Caco-2 (cell line): Measurements from ENCODE around the gene NFRKB. TPM values are rescaled to one million over a fixed set of nuclear protein-coding genes. Genes with fewer than 3 reads are reported as not detected.

Experiments used
- BruUV-seq: library from RNA; stranded (reverse); fragments of 400-500 nt; replicated peaks from 2 replicates; lab custom pipeline; 2021; lab: Mats Ljungman, UMichigan
- CTCF ChIA-PET: fragments of 300-600 bp; sonication (Branson Sonifier 250); formaldehyde crosslinking; loops from one replicate; lab custom pipeline; 2022; ENCODE audit warnings: antibody characterized with exemption; lab: Charles Lee
- POLR2A ChIA-PET: fragments of 300-600 bp; sonication (Branson Sonifier 250); formaldehyde crosslinking; loops from one replicate; lab custom pipeline; 2022; ENCODE audit warnings: antibody characterized with exemption; lab: Charles Lee
- DNase-seq, 2 experiments: peaks; one replicate each; pipeline versions ENCODE4 v3.0.0 to v3.0.0-alpha.2; 2020 to 2022
- H3K27me3 ChIP-seq: replicated peaks from 2 replicates; pipeline ENCODE4 v1.6.0; 2011; ENCODE audit warnings: low read length; ENCODE audit not compliant: control insufficient read depth, insufficient read depth
- H3K36me3 ChIP-seq: 2 replicates; pipeline ENCODE4 v1.5.1; 2011; ENCODE audit warnings: low read length; ENCODE audit not compliant: control insufficient read depth, insufficient read depth
- H3K4me1 ChIP-seq: fragments of 250-450 bp; sonication (Bioruptor Pico); 2 replicates; pipeline ENCODE4 v1.5.1; 2020; ENCODE audit warnings: mild to moderate bottlenecking
- H3K4me3 ChIP-seq: 2 replicates; pipeline ENCODE4 v1.5.1; 2011; ENCODE audit warnings: low read depth, mild to moderate bottlenecking, control low read depth, low read length
- H3K9me3 ChIP-seq: fragments of 250-450 bp; sonication (Bioruptor Pico); 2 replicates; pipeline ENCODE4 v1.5.1; 2020; ENCODE audit warnings: mild to moderate bottlenecking, moderate library complexity
- H3K27ac Mint-ChIP-seq: one replicate; pipeline ENCODE4 v1.8.0; 2022; ENCODE audit warnings: mixed read lengths; ENCODE audit not compliant: unreplicated experiment
- H3K27me3 Mint-ChIP-seq: one replicate; pipeline ENCODE4 v1.8.0; 2022; ENCODE audit warnings: mixed read lengths; ENCODE audit not compliant: insufficient read depth, unreplicated experiment
- H3K36me3 Mint-ChIP-seq: one replicate; pipeline ENCODE4 v1.8.0; 2022; ENCODE audit warnings: mild to moderate bottlenecking, mixed read lengths; ENCODE audit not compliant: insufficient read depth, unreplicated experiment
- H3K4me1 Mint-ChIP-seq: one replicate; pipeline ENCODE4 v1.8.0; 2022; ENCODE audit warnings: low read depth, mixed read lengths; ENCODE audit not compliant: unreplicated experiment
- H3K4me3 Mint-ChIP-seq: one replicate; pipeline ENCODE4 v1.8.0; 2022; ENCODE audit warnings: mild to moderate bottlenecking, moderate library complexity, mixed read lengths; ENCODE audit not compliant: unreplicated experiment
- H3K9me3 Mint-ChIP-seq: one replicate; pipeline ENCODE4 v1.8.0; 2022; ENCODE audit warnings: mixed read lengths; ENCODE audit not compliant: unreplicated experiment
- intact Hi-C: fragments of 100-400 bp; cut with micrococcal nuclease; formaldehyde crosslinking; loops from one replicate; pipeline ENCODE4 v1.10.0; 2022; ENCODE audit not compliant: unreplicated experiment
- total RNA-seq: library from RNA; stranded (reverse); gene quantifications from 2 replicates; pipeline ENCODE4 v1.2.3, GENCODE V29; 2022
- TF ChIP-seq, protein P1 (sequence below), 2 experiments: fragments of 200-600 bp in 1 of 2; IDR thresholded peaks; 1 replicate in 1 of 2; 2 replicates in 1 of 2; pipeline versions ENCODE4 v1.5.1 to v1.8.0; 2011 to 2022; ENCODE audit warnings: antibody characterized with exemption in 1 of 2, control low read depth in 1 of 2, inconsistent platforms in 1 of 2, low read depth in 1 of 2, low read length in 1 of 2, mild to moderate bottlenecking in 1 of 2, moderate library complexity in 1 of 2; ENCODE audit not compliant: insufficient read depth in 1 of 2, severe bottlenecking in 1 of 2, unreplicated experiment in 1 of 2

Gene NFRKB
- total RNA-seq, 1 experiment from 2014 or later: 104 TPM

DNA sequence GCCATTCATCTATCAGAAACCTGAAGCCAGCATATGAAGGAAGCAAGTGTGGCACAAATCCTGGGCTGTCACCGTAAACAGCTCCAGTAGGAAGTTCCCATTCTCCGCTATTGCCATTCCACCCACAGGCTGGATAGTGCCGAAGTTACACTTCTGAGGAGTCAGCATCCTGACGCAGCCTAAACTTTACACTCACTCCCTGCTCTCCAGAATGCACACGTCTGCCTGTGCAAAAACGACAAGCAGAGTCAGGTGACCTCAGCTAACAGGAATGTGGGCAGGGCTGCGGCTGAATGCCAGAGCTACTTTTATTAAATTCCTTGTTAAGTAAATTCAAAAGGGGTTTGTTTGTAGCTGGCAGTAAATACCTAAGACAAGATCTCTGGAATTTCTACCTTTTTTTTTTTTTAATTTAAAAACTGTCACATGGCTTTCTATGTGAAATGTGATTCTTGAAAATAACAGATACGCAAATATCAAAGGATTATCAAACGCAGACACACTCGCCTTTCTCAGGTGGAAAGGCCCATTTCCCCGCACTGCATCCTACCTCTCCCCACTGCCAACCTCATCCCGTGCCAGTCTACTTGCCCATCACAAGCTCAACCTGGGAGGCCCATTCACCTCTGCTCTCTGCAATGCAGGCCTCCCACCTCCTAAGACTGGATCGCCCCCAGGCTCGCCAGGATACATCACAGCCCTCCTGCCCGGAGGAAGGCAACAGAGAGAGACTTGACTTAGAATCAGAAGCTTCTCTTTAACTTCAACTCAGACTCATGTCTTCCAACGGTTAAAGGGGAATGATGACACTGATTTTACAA lies 33.5 kb downstream of the NFRKB start:
- H3K4me1 ChIP-seq: peaks cover 55% of the 10 kb centered on the region
- peaks cover 98% of the 10 kb centered on the region for H3K36me3 Mint-ChIP-seq
- H3K9me3 Mint-ChIP-seq: no peaks in the 10 kb centered on the region
- no peaks in the 10 kb centered on the region for H3K27me3 Mint-ChIP-seq
- TF ChIP-seq, protein P1, sequence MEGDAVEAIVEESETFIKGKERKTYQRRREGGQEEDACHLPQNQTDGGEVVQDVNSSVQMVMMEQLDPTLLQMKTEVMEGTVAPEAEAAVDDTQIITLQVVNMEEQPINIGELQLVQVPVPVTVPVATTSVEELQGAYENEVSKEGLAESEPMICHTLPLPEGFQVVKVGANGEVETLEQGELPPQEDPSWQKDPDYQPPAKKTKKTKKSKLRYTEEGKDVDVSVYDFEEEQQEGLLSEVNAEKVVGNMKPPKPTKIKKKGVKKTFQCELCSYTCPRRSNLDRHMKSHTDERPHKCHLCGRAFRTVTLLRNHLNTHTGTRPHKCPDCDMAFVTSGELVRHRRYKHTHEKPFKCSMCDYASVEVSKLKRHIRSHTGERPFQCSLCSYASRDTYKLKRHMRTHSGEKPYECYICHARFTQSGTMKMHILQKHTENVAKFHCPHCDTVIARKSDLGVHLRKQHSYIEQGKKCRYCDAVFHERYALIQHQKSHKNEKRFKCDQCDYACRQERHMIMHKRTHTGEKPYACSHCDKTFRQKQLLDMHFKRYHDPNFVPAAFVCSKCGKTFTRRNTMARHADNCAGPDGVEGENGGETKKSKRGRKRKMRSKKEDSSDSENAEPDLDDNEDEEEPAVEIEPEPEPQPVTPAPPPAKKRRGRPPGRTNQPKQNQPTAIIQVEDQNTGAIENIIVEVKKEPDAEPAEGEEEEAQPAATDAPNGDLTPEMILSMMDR (IDR thresholded peaks at IDR 0.05; ENCODE audit: insufficient read depth in 1 of 2, low read depth in 1 of 2, low read length in 1 of 2, severe bottlenecking in 1 of 2, unreplicated experiment in 1 of 2): no peak
- no peak overlapping the region for H3K4me3 ChIP-seq
- H3K36me3 ChIP-seq: peaks cover 19% of the 10 kb centered on the region
- H3K27me3 ChIP-seq: no peaks in the 10 kb centered on the region
- H3K27ac Mint-ChIP-seq: peak overlapping the region; percentile 95
- CTCF ChIA-PET: interaction anchor here (0.7 to 2.2 kb wide), 13 partner anchors 20 to 1019 kb away, joined by 3 to 8 read pairs (median 4); partner anchors contain the start of gene NFRKB
- H3K4me1 Mint-ChIP-seq: peaks cover 43% of the 10 kb centered on the region
- DNase-seq: peak; percentile 96 to 99
- H3K9me3 ChIP-seq: peaks cover 3% of the 10 kb centered on the region; the same call in 1 of the 2 replicates
- POLR2A ChIA-PET: interaction anchor here (0.5 to 3.7 kb wide), 10 partner anchors 20 to 298 kb away, joined by 3 to 35 read pairs (median 9); partner anchors contain the start of genes NFRKB, PRDM10, ST14 and TMEM45B
- intact Hi-C loops: loop anchor here (1.0 to 2.0 kb wide), 4 partner anchors 9 to 77 kb away; no protein-coding TSS in a partner anchor
- peak overlapping the region; percentile 83 for H3K4me3 Mint-ChIP-seq
- BruUV-seq: no TSS peak

DNA sequence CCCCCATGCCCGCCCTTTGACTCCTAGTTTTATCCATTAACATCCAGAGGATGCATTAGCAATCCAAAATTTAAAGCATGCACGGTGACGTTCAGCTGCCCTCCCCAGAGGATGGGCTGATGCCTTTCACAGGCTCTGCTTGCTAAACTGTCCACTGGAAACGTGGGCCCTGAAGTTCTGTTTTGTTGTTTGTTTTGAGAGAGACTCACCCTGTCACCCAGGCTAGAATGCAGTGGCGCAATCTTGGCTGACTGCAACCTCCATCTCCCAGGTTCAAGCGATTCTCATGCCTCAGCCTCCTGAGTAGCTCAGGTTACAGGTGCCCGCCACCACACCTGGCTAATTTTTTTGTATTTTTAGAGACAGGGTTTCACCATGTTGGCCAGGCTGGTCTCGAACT lies 39.3 kb downstream of the NFRKB start:
- CTCF ChIA-PET: interaction anchor here (0.8 kb wide), 1 partner anchor 26 kb away, joined by 3 read pairs; no protein-coding TSS in a partner anchor
- Mint-ChIP-seq H3K27ac (peak overlapping the region; percentile 15), H3K4me3 (no peak overlapping the region), H3K4me1 (peaks cover 40% of the 10 kb centered on the region), H3K27me3 (no peaks in the 10 kb centered on the region), H3K36me3 (peaks cover 76% of the 10 kb centered on the region), H3K9me3 (no peaks in the 10 kb centered on the region)
- peak in 1 of 2 experiments; percentile 26 for DNase-seq
- no peak overlapping the region for H3K4me3 ChIP-seq
- H3K9me3 ChIP-seq: no peaks in the 10 kb centered on the region
- H3K36me3 ChIP-seq: peaks cover 5% of the 10 kb centered on the region; the same call in 1 of the 2 replicates
- TF ChIP-seq, protein P1 (IDR thresholded peaks at IDR 0.05; ENCODE audit: insufficient read depth in 1 of 2, low read depth in 1 of 2, low read length in 1 of 2, severe bottlenecking in 1 of 2, unreplicated experiment in 1 of 2): no peak
- intact Hi-C loops: no loop called here
- no TSS peak for BruUV-seq
- H3K27me3 ChIP-seq: no peaks in the 10 kb centered on the region
- peaks cover 12% of the 10 kb centered on the region for H3K4me1 ChIP-seq
- POLR2A ChIA-PET: no interaction called here

DNA sequence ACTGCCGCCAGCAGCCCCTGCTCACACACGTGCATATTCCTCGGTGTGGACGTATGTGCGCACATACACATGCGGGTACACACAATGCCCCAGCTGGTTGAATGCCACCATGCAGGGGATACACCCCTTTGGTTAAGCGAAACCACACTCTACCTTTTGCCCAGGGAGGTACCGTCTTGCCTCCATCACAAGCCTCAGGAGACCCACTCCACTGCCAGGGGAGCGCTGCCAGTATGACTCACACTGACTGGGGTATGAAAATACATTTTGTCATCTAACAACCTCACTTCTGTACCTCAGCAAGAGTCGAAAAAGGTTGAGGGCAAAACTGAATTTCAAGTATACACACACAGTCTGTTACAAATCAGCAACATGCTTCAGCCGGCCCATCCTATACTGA lies 40.3 kb downstream of the NFRKB start:
- Mint-ChIP-seq H3K4me1 (peaks cover 48% of the 10 kb centered on the region), H3K27me3 (no peaks in the 10 kb centered on the region), H3K36me3 (peaks cover 67% of the 10 kb centered on the region), H3K9me3 (no peaks in the 10 kb centered on the region), H3K4me3 (no peak overlapping the region), H3K27ac (peak overlapping the region; percentile 15)
- H3K36me3 ChIP-seq: peaks cover 5% of the 10 kb centered on the region; the same call in 1 of the 2 replicates
- CTCF ChIA-PET: no interaction called here
- no peak overlapping the region for H3K4me3 ChIP-seq
- POLR2A ChIA-PET: no interaction called here
- DNase-seq: peak in 1 of 2 experiments; percentile 29
- TF ChIP-seq, protein P1 (IDR thresholded peaks at IDR 0.05; ENCODE audit: insufficient read depth in 1 of 2, low read depth in 1 of 2, low read length in 1 of 2, severe bottlenecking in 1 of 2, unreplicated experiment in 1 of 2): no peak
- intact Hi-C loops: no loop called here
- no peaks in the 10 kb centered on the region for H3K27me3 ChIP-seq
- no TSS peak for BruUV-seq
- peaks cover 9% of the 10 kb centered on the region for H3K4me1 ChIP-seq
- H3K9me3 ChIP-seq: no peaks in the 10 kb centered on the region
